CD14-positive monocyte (primary cell): ENCODE measurements around the gene RNF44. TPM values are rescaled to one million over a fixed set of nuclear protein-coding genes. Genes with fewer than 3 reads are reported as not detected.

Source experiments
- DNase-seq, 3 donors: peaks; one replicate each; pipeline ENCODE4 v3.0.0-alpha.2; 2011 to 2022
- H2AFZ ChIP-seq: 2 replicates; pipeline ENCODE4 v1.6.0; 2012; ENCODE audit warnings: mild to moderate bottlenecking, low read depth, low read length, inconsistent platforms; ENCODE audit not compliant: insufficient read depth, poor library complexity, severe bottlenecking
- H3K27ac ChIP-seq, 2 donors: 1 replicate in 1 of 2; 2 replicates in 1 of 2; pipeline ENCODE4 v1.5.1; 2012 to 2013; ENCODE audit warnings: low read length in 2 of 2, control low read depth in 1 of 2, inconsistent platforms in 1 of 2, low read depth in 1 of 2, mild to moderate bottlenecking in 1 of 2
- H3K27me3 ChIP-seq, 2 donors: one replicate each; pipeline versions ENCODE4 v1.6.0 to v1.6.1; 2011 to 2013; ENCODE audit warnings: low read length in 2 of 2; ENCODE audit not compliant: control insufficient read depth in 2 of 2, insufficient read depth in 2 of 2
- H3K36me3 ChIP-seq, 2 donors: replicated peaks in 1 of 2; 1 replicate in 1 of 2; 2 replicates in 1 of 2; pipeline versions ENCODE4 v1.5.1 to v1.6.1; 2012 to 2013; ENCODE audit warnings: low read length in 2 of 2, control low read depth in 1 of 2, inconsistent platforms in 1 of 2, mild to moderate bottlenecking in 1 of 2; ENCODE audit not compliant: insufficient read depth in 2 of 2, control insufficient read depth in 1 of 2
- H3K4me1 ChIP-seq, 2 donors: 1 replicate in 1 of 2; 2 replicates in 1 of 2; pipeline versions ENCODE4 v1.5.1 to v1.6.1; 2012 to 2013; ENCODE audit warnings: low read length in 2 of 2, control low read depth in 1 of 2, inconsistent platforms in 1 of 2, mild to moderate bottlenecking in 1 of 2, moderate library complexity in 1 of 2; ENCODE audit not compliant: insufficient read depth in 2 of 2, control insufficient read depth in 1 of 2
- H3K4me2 ChIP-seq: replicated peaks from 2 replicates; pipeline ENCODE3; 2012; ENCODE audit warnings: low read length, moderate library complexity, mild to moderate bottlenecking; ENCODE audit not compliant: poor library complexity, severe bottlenecking; ENCODE audit errors: extremely low read depth
- H3K4me3 ChIP-seq, 3 experiments: fragments of 200-600 bp in 1 of 3; sonication (generic) in 1 of 3; replicated peaks in 1 of 3; 1 replicate in 2 of 3; 2 replicates in 1 of 3; pipeline ENCODE4 v1.5.1; 2011 to 2013; ENCODE audit warnings: low read length in 3 of 3, mild to moderate bottlenecking in 3 of 3, control low read depth in 2 of 3, low read depth in 2 of 3, inconsistent platforms in 1 of 3, moderate library complexity in 1 of 3
- H3K79me2 ChIP-seq: 2 replicates; pipeline ENCODE4 v1.6.0; 2012; ENCODE audit warnings: mild to moderate bottlenecking, control low read depth, inconsistent platforms, low read length, moderate library complexity; ENCODE audit not compliant: insufficient read depth
- H3K9ac ChIP-seq: 2 replicates; pipeline ENCODE4 v1.6.0; 2017; ENCODE audit warnings: low read length, mild to moderate bottlenecking; ENCODE audit not compliant: insufficient read depth, poor library complexity, severe bottlenecking
- H3K9me3 ChIP-seq, 2 donors: replicated peaks in 1 of 2; 1 replicate in 1 of 2; 2 replicates in 1 of 2; pipeline versions ENCODE4 v1.5.1 to v1.6.1; 2012 to 2013; ENCODE audit warnings: low read length in 2 of 2, control low read depth in 1 of 2; ENCODE audit not compliant: control insufficient read depth in 1 of 2, insufficient read depth in 1 of 2
- H4K20me1 ChIP-seq: 2 replicates; pipeline ENCODE4 v1.6.0; 2012; ENCODE audit warnings: mild to moderate bottlenecking, low read length, control low read depth, moderate library complexity; ENCODE audit not compliant: insufficient read depth
- H3K27ac Mint-ChIP-seq, 7 donors: one replicate each; pipeline ENCODE4 v1.8.0; 2020; ENCODE audit warnings: mild to moderate bottlenecking in 7 of 7, mixed read lengths in 7 of 7, moderate library complexity in 6 of 7, inconsistent platforms in 2 of 7
- H3K27me3 Mint-ChIP-seq, 3 donors: one replicate each; pipeline ENCODE4 v1.8.0; 2021 to 2022; ENCODE audit warnings: low read depth in 3 of 3, mild to moderate bottlenecking in 3 of 3, mixed read lengths in 3 of 3, moderate library complexity in 3 of 3, inconsistent platforms in 1 of 3
- H3K36me3 Mint-ChIP-seq, 2 donors: one replicate each; pipeline ENCODE4 v1.8.0; 2020; ENCODE audit warnings: mixed read lengths in 2 of 2, inconsistent platforms in 1 of 2, mild to moderate bottlenecking in 1 of 2
- H3K4me1 Mint-ChIP-seq: one replicate; pipeline ENCODE4 v1.8.0; 2020; ENCODE audit warnings: mild to moderate bottlenecking, mixed read lengths
- H3K4me3 Mint-ChIP-seq, 2 donors: one replicate each; pipeline ENCODE4 v1.8.0; 2020; ENCODE audit warnings: mild to moderate bottlenecking in 2 of 2, mixed read lengths in 2 of 2, moderate library complexity in 1 of 2
- H3K9me3 Mint-ChIP-seq, 7 donors: one replicate each; pipeline ENCODE4 v1.8.0; 2020 to 2022; ENCODE audit warnings: mixed read lengths in 7 of 7, mild to moderate bottlenecking in 6 of 7, moderate library complexity in 6 of 7, inconsistent platforms in 2 of 7
- WGBS: methylation state at CpG from one replicate; pipeline ENCODE4 v1.1.5; 2013; ENCODE audit warnings: missing lambda C conversion rate; ENCODE audit not compliant: insufficient coverage; 5-methylcytosine and 5-hydroxymethylcytosine counted together
- intact Hi-C, 2 donors: fragments of 100-400 bp; cut with micrococcal nuclease; formaldehyde crosslinking; loops; one replicate each; pipeline versions ENCODE4 v1.15.0 to v1.15.1; 2023
- polyA plus RNA-seq, 3 donors: library from polyadenylated mRNA; depleted of rRNA in 1 of 3; unstranded in 2 of 3; stranded (reverse) in 1 of 3; fragments of 300-500 nt in 2 of 3; fragments of >200 nt in 1 of 3; fragmentation: Illumina TruSeq in 2 of 3; gene quantifications; 1 replicate in 2 of 3; 2 replicates in 1 of 3; pipeline ENCODE4 v1.2.3, GENCODE V29; 2012 to 2021
- TF ChIP-seq, protein P1 (sequence below): fragments of 200-600 bp; IDR thresholded peaks from one replicate; pipeline ENCODE4 v1.8.0; 2022; ENCODE audit warnings: antibody characterized with exemption, mild to moderate bottlenecking

Gene RNF44
- polyA plus RNA-seq, 3 donors: 1.9 to 133 (median 3.1) TPM

DNA sequence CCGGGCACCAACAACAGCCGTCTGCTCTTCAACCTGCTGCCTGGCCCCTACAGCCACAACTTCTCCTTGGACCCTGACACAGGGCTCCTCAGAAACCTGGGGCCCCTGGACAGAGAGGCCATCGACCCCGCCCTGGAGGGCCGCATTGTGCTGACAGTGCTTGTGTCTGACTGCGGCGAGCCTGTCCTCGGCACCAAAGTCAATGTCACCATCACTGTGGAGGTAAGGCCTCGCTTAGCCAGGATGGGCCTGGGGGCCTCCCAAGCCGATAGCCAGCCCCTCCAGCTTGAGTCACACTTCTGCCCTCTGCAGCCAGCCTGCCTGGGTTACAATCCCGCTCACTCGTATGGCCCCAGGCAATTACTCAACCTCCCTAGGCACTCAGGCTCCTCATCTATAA is 44.2 kb upstream of the RNF44 start:
- 96% methylated on average over 5 of the region's 12 CpGs for WGBS

GRCh38 chr5:176579323-176579722 is 42.1 kb upstream of the RNF44 start:
- Histone ChIP-seq H3K79me2 (no peaks in the 10 kb centered on the region), H3K9me3 (peaks cover 6 to 12% of the 10 kb centered on the region in 2 donors), H4K20me1 (no peaks in the 10 kb centered on the region), H3K4me1 (no peaks in the 10 kb centered on the region), H3K4me2 (no peak overlapping the region), H3K27ac (no peak overlapping the region), H3K27me3 (no peaks in the 10 kb centered on the region), H3K9ac (no peak overlapping the region), H3K36me3 (no peaks in the 10 kb centered on the region), H3K4me3 (no peak overlapping the region), H2AFZ (no peak overlapping the region)
- no peak for DNase-seq
- H3K27ac Mint-ChIP-seq: no peak overlapping the region
- TF ChIP-seq, protein P1, sequence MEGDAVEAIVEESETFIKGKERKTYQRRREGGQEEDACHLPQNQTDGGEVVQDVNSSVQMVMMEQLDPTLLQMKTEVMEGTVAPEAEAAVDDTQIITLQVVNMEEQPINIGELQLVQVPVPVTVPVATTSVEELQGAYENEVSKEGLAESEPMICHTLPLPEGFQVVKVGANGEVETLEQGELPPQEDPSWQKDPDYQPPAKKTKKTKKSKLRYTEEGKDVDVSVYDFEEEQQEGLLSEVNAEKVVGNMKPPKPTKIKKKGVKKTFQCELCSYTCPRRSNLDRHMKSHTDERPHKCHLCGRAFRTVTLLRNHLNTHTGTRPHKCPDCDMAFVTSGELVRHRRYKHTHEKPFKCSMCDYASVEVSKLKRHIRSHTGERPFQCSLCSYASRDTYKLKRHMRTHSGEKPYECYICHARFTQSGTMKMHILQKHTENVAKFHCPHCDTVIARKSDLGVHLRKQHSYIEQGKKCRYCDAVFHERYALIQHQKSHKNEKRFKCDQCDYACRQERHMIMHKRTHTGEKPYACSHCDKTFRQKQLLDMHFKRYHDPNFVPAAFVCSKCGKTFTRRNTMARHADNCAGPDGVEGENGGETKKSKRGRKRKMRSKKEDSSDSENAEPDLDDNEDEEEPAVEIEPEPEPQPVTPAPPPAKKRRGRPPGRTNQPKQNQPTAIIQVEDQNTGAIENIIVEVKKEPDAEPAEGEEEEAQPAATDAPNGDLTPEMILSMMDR: no peak
- WGBS: 82% methylated on average over 4 of the region's 4 CpGs
- H3K36me3 Mint-ChIP-seq: no peaks in the 10 kb centered on the region
- no peaks in the 10 kb centered on the region for H3K4me1 Mint-ChIP-seq
- no peak overlapping the region for H3K4me3 Mint-ChIP-seq
- peaks cover 0 to 6% (median 1%) of the 10 kb centered on the region in 3 donors for H3K27me3 Mint-ChIP-seq
- H3K9me3 Mint-ChIP-seq: peaks cover under 1 to 11% (median 9%) of the 10 kb centered on the region in 7 donors
- intact Hi-C loops: no loop called here

More for the DNA sequence above, 44.2 kb upstream of the RNF44 start:
- H3K9ac ChIP-seq: no peak overlapping the region
- no peaks in the 10 kb centered on the region for H3K36me3 ChIP-seq
- Mint-ChIP-seq H3K4me1 (no peaks in the 10 kb centered on the region), H3K9me3 (peaks cover 7 to 32% (median 29%) of the 10 kb centered on the region in 7 donors), H3K4me3 (no peak overlapping the region), H3K27me3 (peaks cover 0 to 4% (median 1%) of the 10 kb centered on the region in 3 donors), H3K27ac (no peak overlapping the region), H3K36me3 (no peaks in the 10 kb centered on the region)
- no peak overlapping the region for H3K27ac ChIP-seq
- H3K9me3 ChIP-seq: peaks cover 27 to 32% of the 10 kb centered on the region in 2 donors
- DNase-seq: no peak
- no peaks in the 10 kb centered on the region for H3K27me3 ChIP-seq
- no peak overlapping the region for H2AFZ ChIP-seq
- no peak overlapping the region for H3K4me3 ChIP-seq
- intact Hi-C loops: no loop called here
- TF ChIP-seq, protein P1: no peak
- H3K79me2 ChIP-seq: no peaks in the 10 kb centered on the region
- no peaks in the 10 kb centered on the region for H3K4me1 ChIP-seq
- H3K4me2 ChIP-seq: no peak overlapping the region
- H4K20me1 ChIP-seq: no peaks in the 10 kb centered on the region
